ENCODE measurements around the gene UBE4B. TPM values are rescaled to one million over a fixed set of nuclear protein-coding genes. Genes with fewer than 3 reads are reported as not detected.
"Not testable (repeated sequence)": the region's sequence is repeated elsewhere in the genome, so short reads cannot be mapped to it uniquely, and the experiment has no call there.

Gene UBE4B
- total and polyA plus RNA-seq, 10 donors: 8.8 to 53.8 (median 40.5) TPM

GRCh38 chr1:10217748-10218441, 185.1 kb downstream of the UBE4B start:
- intact Hi-C loops (cut with DNase I; ENCODE audit: low total_unique reads): no loop called here
- Histone ChIP-seq H3K4me1 (peaks cover 0 to 85% (median 41%) of the 10 kb centered on the region in 6 donors), H3K9me3 (no peaks in the 10 kb centered on the region), H3K4me3 (no peak overlapping the region), H3K27me3 (replicated peaks in 1 of 7) (no peaks in the 10 kb centered on the region), H3K27ac (peak overlapping the region in 4 of 8 donors; percentile 16 to 44 (median 22)), H3K36me3 (no peaks in the 10 kb centered on the region)
- no peak for TF ChIP-seq POLR2A (IDR thresholded peaks at IDR 0.05)
- no peak for TF ChIP-seq CTCF (IDR thresholded peaks at IDR 0.05 in 8 of 11, conservative IDR thresholded peaks at IDR 0.05 in 3 of 11)
- TF ChIP-seq POLR2AphosphoS5 (IDR thresholded peaks at IDR 0.05): no peak
- WGBS, 5 donors: 52 to 76% (median 68%) methylated on average over 5 of the region's 5 CpGs
- peak; percentile 27 for DNase-seq

GRCh38 chr1:10220200-10220599, 187.4 kb downstream of the UBE4B start:
- TF ChIP-seq CTCF (IDR thresholded peaks at IDR 0.05 in 8 of 11, conservative IDR thresholded peaks at IDR 0.05 in 3 of 11) (no peak), POLR2AphosphoS5 (IDR thresholded peaks at IDR 0.05) (no peak), POLR2A (IDR thresholded peaks at IDR 0.05) (no peak)
- Histone ChIP-seq H3K9me3 (no peaks in the 10 kb centered on the region), H3K27ac (no peak overlapping the region), H3K4me1 (peaks cover 0 to 69% (median 37%) of the 10 kb centered on the region in 6 donors), H3K36me3 (no peaks in the 10 kb centered on the region), H3K27me3 (replicated peaks in 1 of 7) (no peaks in the 10 kb centered on the region), H3K4me3 (no peak overlapping the region)
- no peak for DNase-seq
- intact Hi-C loops (cut with DNase I; ENCODE audit: low total_unique reads): no loop called here

- DNase-seq; H3K9me3 ChIP-seq; H3K36me3 ChIP-seq; H3K27me3 ChIP-seq (replicated peaks in 1 of 7); H3K4me3 ChIP-seq; intact Hi-C loops (cut with DNase I; ENCODE audit: low total_unique reads); H3K27ac ChIP-seq: not testable (repeated sequence)
- H3K4me1 ChIP-seq: peaks cover 0 to 66% (median 35%) of the 10 kb centered on the region in 6 donors
- WGBS, 5 donors: 89 to 95% (median 93%) methylated on average over 6 of the region's 6 CpGs
Measured at GRCh38 chr1:10220657-10221056, 187.9 kb downstream of the UBE4B start.

- no peaks in the 10 kb centered on the region for H3K36me3 ChIP-seq
- WGBS, 5 donors: 73 to 92% (median 77%) methylated on average over 1 of the region's 1 CpG
Measured at GRCh38 chr1:10225573-10225972, 192.8 kb downstream of the UBE4B start.

More at GRCh38 chr1:10225573-10225972, 192.8 kb downstream of the UBE4B start:
- H3K4me3 ChIP-seq: no peak overlapping the region
- no peaks in the 10 kb centered on the region for H3K9me3 ChIP-seq
- no peak for TF ChIP-seq CTCF (IDR thresholded peaks at IDR 0.05 in 8 of 11, conservative IDR thresholded peaks at IDR 0.05 in 3 of 11)
- TF ChIP-seq POLR2AphosphoS5 (IDR thresholded peaks at IDR 0.05): no peak
- TF ChIP-seq POLR2A (IDR thresholded peaks at IDR 0.05): no peak
- intact Hi-C loops (cut with DNase I; ENCODE audit: low total_unique reads): no loop called here
- no peak for DNase-seq
- H3K27me3 ChIP-seq (replicated peaks in 1 of 7): no peaks in the 10 kb centered on the region
- H3K27ac ChIP-seq: no peak overlapping the region
- H3K4me1 ChIP-seq: peaks cover 0 to 42% (median 11%) of the 10 kb centered on the region in 6 donors

Data from spleen (tissue), 11 donors.